SK-N-SH treated with all-trans-retinoic acid at 6 μM for 48 hours (cell line): ENCODE results near the gene ARID5B.

ENCODE experiments used
- ARNTL ChIP-seq: fragments of 450-650 bp; formaldehyde crosslinking; IDR thresholded peaks from 2 replicates; pipeline ENCODE4 v1.5.0; 2020; ENCODE audit warnings: low read depth, mild to moderate bottlenecking, moderate library complexity, borderline replicate concordance
- CSRNP3 ChIP-seq: fragments of 250-450 bp; sonication (Bioruptor Pico); IDR thresholded peaks from 2 replicates; pipeline ENCODE4 v1.5.1; 2021; ENCODE audit warnings: mild to moderate bottlenecking, moderate library complexity
- ESRRG ChIP-seq: fragments of 250-450 bp; sonication (Bioruptor Pico); IDR thresholded peaks from 2 replicates; pipeline ENCODE4 v1.6.1; 2021; ENCODE audit warnings: mild to moderate bottlenecking
- PATZ1 ChIP-seq: fragments of 250-450 bp; sonication (Bioruptor Pico); IDR thresholded peaks from 2 replicates; pipeline ENCODE4 v1.8.0; 2020; ENCODE audit warnings: mild to moderate bottlenecking, moderate library complexity, borderline replicate concordance
- POU6F1 ChIP-seq: fragments of 250-450 bp; sonication (Bioruptor Pico); IDR thresholded peaks from 2 replicates; pipeline ENCODE4 v1.8.0; 2021; ENCODE audit warnings: low read depth, mild to moderate bottlenecking, moderate library complexity, borderline replicate concordance
- RARB ChIP-seq: fragments of 250-450 bp; sonication (Bioruptor Pico); IDR thresholded peaks from 2 replicates; pipeline ENCODE4 v1.8.0; 2021; ENCODE audit warnings: mild to moderate bottlenecking, moderate library complexity
- SNAI2 ChIP-seq: fragments of 250-450 bp; sonication (Bioruptor Pico); IDR thresholded peaks from 2 replicates; pipeline ENCODE4 v1.5.0; 2020; ENCODE audit warnings: mild to moderate bottlenecking, moderate library complexity
- ZC3H10 ChIP-seq: fragments of 250-450 bp; sonication (Bioruptor Pico); IDR thresholded peaks from 2 replicates; pipeline ENCODE4 v1.5.1; 2021; ENCODE audit warnings: mild to moderate bottlenecking, moderate library complexity
- ZFP3 ChIP-seq: fragments of 250-450 bp; sonication (Bioruptor Pico); IDR thresholded peaks from 2 replicates; pipeline ENCODE4 v1.5.0; 2020; ENCODE audit warnings: mild to moderate bottlenecking, moderate library complexity
- ZFP30 ChIP-seq: fragments of 450-650 bp; formaldehyde crosslinking; IDR thresholded peaks from 2 replicates; pipeline ENCODE4 v1.5.0; 2022; ENCODE audit warnings: mild to moderate bottlenecking, moderate library complexity

DNA sequence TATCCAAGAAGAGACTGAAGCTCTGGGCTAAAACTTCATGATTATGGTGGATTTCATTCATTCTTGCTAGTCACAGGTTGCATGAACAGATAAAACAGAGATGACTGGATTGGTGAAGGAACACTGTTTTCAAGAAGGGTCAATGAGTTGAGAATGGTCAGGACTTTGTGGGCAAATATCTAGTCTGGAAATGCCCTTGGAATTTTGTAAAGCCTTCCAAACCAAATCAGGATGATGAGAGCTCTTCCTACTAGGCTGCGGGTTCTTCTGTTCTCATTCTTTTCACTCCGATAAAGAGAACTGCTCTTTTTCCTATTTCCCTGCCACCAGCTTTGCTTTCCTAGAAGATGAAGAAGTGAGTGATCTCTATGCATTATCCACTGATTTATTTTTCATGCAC is 171.4 kb downstream of the ARID5B start:
- TF ChIP-seq PATZ1 (no peak), SNAI2 (no peak), POU6F1 (CRISPR knock-in tag) (no peak), ZFP30 (CRISPR knock-in tag) (no peak), ARNTL (no peak), CSRNP3 (CRISPR knock-in tag) (no peak), RARB (CRISPR knock-in tag) (no peak), ESRRG (CRISPR knock-in tag) (no peak), ZFP3 (no peak), ZC3H10 (CRISPR knock-in tag) (no peak)
